HG03558 (cell line): ENCODE measurements around the gene NRXN3.

ENCODE experiments used
- ATAC-seq: cut with Tn5 transposase; IDR thresholded peaks from one replicate; pipeline ENCODE4 v1.9.1; 2021; ENCODE audit warnings: moderate number of reproducible peaks; ENCODE audit not compliant: unreplicated experiment; ENCODE audit errors: extremely low read depth

NRXN3 gene

DNA sequence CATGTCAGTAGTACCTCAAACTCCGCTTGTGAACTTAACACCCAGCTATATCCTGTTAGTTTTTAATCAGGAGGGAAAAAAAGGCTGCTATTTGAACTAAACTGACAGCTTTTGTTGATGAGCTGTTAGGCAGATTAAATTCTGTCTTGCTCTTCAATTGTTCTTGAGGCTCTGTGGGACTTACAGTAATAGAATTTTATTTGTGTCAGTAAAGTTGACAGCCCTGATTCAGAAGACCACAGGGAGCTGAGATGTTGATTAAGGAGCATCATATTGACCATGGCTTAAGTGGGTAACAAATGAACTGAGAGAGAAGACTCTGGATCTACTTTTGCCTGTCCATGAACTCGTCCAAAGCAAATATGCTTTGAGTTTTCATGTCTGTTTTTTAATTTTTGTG lies 1418.2 kb downstream of the NRXN3 start:
- no peak for ATAC-seq

DNA sequence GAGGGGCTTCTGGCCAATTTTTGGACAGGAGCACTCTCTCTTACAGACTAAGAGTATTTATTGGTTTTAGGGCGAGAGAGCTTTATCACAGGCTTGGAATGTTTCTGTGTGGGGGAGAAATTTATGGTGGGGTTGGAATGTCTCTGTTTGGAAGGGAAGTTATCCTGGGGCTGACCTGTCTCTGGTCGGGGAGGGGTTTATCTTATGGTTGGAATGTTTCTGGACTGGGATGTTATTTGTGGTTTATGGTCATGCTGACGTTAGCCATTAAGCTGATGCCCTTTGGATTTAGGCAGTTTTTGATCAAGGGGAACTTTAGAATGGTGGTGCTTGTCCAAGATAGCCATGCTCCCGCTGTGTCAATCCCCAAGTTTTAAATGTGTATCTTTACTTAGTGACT lies 1426.4 kb downstream of the NRXN3 start:
- no peak for ATAC-seq

DNA sequence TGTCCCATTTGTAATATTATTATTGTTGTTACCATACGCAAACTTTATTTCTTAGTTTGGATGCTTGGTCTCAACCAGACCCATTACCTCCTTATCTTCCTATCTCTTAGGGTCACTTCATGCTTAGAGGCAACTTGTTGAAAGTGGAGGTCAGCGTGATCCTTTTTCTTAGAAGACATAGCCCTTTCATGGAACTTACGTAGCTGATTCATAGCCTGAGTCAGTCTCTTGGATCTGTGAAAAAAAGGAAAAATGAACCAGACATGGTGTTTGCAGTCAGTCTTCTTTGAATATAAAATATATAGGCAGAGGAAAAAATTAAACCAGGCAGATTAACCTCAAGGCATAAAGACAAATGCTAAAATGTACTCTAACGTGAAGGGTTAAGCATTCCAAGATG lies 1427.4 kb downstream of the NRXN3 start:
- no peak for ATAC-seq

DNA sequence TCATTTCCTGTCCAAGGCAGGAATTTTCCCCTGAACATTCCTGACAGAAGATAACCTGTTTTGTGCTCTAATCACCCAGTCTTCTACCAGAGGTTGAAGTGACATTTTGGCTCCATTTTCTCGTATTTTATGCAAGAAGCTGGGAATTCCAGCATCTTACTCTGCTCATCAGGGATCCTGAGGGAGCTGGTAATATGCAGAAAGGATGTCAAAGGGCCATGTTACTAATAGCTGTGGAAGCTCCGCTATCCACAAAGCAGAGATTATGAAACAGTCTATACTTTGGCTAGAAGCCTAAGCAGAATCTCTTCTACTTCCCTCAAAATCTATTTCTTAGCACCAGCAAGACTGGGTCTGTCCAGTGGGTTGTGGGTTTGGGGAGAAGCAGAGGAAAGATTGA lies 1428.2 kb downstream of the NRXN3 start:
- no peak for ATAC-seq

DNA sequence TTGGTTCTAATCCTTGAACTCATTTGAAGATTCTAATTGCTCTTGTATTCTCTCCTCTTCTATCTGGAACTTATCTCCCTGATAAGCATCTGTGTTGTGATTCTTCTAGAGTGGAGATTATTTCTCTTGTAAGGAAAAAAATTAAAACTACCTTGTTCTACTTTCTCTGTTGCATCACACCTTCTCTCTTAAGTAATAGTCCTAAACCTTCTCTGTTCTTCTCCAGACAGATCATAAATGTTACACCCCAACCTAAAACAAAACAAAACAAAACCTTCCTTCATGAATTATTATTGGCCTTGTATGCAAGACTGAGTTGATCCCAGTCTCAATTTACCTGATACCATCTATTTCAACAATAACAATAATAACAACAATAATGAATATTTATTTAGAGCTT lies 1429.1 kb downstream of the NRXN3 start:
- ATAC-seq: no peak

DNA sequence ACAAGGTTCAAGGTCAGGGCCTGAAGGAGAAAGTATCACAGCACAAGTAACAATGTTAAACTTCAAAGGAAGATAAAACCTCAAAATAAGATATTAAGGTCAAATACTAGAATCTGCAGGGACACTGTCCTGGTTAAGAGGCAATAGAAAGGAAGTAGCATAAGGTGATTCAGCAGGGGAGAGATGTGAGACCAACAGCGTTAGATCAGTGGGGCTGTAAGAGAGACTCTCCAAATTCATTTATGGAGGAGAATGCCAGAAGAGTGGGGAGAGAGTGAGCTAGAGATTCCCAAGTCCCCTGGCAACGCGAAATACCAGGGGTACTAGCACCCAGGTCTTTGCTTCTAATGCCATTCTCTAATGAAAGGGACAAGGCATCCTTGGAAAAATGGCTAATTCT lies 1430.2 kb downstream of the NRXN3 start:
- ATAC-seq: no peak

DNA sequence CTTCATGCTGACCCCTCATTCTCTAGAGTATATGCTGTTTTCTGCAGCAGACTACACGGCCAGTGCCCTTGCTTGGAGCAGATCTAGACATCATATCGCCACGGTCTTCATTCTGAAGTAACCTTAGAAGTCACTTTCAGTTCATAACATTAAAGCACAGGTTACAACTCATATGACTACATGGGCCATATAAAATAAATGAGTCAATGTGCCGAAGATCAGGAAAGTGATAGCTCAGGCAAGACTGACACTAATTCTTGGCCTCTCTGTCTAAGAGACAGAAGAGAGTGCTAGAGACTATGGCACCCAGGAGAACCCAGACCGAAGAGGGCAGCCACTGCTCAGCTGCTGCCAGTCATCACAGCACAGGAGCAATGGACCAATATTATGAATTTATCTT lies 1431.4 kb downstream of the NRXN3 start:
- no peak for ATAC-seq

DNA sequence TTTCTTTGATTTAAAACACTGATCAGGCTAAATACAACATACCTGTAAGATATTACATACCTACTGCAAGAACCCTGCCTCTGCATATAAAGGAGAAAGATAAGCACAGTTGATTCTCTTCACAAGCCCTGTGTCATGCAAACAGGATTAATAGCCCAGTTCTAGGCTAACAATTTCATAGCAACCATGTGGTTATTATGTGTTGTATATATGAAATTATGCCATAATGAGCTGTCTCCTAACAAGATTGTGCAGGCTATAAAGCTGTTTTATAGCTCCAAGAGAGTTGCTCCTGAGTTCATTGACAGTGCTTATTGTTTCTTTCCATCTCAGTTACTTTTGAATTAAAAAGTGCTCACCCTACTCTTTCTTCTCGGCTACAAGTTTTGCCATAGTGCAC lies 1431.9 kb downstream of the NRXN3 start:
- no peak for ATAC-seq

DNA sequence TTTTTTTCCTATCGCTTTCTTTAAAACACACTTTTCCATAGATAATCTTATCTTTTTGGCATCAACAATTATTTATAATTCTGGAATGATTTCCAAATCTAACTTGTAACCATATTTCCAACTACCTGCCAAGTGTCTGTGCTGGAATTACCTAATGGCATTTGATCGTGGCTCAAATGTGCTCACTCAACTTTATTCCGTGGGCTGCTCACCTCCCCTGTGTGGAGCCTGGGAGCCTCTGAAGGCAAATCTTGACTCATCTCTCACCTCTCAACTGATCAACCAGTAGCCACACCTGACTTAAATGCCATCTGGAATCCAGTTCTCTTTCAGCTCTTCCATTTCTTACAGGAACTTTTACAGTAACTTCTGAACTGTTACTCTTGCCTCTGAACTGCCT lies 1432.6 kb downstream of the NRXN3 start:
- ATAC-seq: no peak

DNA sequence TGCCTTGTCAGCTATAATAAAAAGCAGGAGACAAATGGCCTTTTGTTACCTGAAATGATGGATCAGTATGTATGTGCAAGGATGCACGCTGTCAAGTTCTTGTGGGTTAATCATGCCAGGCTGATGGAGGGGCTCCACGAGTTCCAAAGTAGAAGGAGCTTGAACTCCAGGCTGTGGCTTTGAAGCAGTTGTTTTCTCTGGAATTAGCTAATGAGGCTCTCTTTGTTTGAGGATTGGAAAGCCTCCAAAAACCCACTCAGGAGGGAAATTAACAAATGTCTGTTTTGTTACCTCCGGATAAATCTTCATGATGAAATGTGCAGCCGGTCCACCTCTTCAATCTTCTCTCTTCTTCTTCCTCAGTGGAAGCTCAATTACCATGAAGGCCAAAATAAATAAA lies 1435.7 kb downstream of the NRXN3 start:
- ATAC-seq: no peak

DNA sequence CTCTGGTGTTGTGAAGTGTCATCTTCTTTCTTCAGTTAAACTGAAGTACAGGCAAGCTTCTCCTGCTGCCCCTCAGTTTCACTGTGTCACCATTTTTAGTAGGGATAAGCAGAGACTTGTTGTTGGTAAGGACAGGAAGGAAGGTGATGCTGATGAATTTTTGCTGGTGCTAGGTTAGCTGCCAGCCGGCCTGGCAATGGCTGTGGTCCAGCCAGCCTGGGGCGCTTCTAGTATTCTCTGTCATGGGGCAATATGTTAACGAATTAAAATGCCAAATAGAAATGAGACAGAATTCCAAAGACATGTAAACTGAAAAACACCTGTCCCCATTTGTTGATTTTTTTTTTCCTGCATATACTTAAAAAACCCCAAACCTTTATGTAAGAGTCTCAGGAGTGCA lies 1438.3 kb downstream of the NRXN3 start:
- ATAC-seq: no peak

DNA sequence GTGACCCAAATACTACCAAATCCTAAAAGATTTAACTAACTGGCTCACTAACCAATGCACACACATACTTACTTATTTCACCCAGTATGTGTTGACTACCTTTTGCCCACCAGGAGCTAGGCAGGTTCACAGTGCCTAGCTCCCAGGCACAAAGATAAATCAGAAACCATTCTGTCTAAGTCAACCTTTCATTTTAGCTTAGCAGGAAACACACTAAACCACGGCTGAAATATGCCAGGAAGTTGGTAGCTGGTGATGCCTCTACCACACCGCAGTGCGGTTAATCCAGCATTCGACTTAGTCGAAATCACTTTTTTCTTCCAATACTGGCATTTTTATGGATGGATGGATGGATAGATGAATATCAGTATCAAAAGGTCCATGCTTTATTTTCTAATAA lies 1443.5 kb downstream of the NRXN3 start:
- ATAC-seq: no peak

DNA sequence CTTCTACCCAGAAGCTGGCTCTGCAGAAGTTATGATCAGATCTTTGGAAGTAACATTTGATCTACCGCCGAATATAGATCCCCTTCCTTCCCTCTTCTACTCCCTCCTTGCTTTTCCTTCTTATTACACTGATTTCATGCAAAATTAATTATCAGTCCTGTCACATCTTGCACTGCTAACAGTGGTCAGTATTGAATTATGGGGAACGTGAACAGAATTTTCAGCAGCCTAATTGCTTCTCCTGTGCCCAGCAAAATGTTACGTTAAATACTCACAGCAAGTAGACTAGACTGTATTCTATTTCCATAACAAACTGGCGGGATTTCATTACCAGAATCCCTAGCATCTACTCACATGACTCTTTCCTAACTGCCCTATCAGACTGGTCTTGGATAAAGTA lies 1444.3 kb downstream of the NRXN3 start:
- no peak for ATAC-seq

DNA sequence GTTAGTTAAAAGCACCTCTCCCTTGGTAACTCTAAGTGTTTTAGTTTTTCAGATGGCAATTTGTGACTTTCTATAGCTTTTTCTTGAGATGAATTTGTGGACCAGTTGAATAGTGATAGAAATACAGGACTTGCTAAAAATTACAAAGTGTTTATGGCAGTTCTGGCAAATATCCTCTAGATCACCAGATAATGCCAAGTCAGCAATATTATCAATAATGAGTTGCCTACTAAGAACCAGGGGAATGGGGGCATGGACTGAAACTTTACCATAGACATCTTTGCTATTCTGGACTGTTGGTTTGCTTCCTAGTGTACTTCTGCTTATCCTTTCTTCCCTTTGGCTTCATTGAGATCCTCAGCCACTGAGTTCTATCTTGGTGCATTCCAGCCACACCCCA lies 1456.9 kb downstream of the NRXN3 start:
- ATAC-seq: no peak

DNA sequence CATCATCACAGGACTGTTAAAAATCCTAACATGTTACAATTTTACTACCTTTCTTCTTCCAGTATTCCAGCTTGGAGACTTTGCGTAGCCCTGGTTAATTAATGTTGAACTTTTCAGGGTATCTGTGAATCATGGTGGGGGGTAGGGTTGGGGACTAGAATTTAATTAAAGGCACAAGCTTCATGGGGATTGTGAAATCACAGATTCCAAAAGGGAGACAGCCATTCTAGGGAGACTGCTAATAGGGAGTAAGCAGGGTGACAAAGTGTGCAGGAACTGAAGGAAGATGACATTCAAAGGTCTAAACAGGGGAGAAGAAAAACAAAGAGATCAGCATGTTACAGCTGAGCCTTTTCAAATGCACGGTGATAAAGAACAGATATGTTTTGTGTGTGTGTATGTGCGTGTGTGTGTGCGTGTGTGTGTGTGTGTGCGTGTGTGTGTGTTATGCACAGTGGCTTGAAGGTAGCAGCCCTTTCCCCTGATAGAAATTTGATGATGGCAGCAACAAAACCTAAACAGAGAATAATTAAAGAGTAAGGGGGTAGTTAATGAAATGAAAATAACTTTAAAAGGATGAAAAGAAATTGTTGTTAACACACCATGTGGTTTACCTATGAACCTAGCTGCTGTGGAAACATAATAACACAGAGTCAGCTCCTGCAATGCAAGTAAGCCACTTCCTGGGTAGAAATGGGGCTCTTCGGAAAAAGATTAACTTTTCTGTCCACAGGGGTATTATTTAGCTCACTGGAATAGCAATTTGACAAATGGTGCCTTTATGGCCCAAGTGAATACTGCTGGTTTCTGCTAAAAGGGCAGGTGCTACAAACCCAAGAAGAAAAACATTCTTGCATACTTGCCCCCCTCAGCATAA lies 1459.5 kb downstream of the NRXN3 start:
- no peak for ATAC-seq

DNA sequence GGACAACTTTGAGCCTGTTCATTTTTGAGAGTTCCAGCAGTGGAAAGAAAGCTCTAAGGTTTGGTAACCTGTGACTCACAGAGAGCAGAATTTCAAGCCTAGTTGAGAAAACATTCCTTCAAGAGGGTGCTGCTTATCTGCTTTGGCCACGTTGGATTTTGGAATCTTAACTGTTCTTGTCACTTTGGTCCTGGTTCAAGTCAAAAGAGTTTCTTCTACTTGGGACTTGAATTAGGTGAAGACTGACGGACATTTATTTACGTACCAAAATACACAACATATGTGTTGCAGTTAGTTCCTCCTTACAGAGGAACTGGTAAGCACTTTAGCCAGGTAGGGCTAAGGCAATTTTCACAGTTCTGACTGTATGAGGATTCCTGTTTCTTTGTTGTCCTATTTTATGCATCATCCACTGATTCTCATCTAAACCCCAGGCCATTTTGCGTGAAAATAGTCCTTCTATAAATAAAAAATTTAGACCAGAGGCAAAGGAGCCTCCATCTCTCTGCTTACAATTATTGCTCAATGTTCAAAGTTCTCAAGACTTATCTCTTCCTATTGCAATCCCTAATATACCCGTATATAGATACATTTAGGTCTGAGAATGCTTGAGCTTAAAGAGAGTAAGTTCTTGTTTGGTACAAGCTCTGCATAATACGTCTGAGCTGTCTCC lies 1460.3 kb downstream of the NRXN3 start:
- no peak for ATAC-seq

DNA sequence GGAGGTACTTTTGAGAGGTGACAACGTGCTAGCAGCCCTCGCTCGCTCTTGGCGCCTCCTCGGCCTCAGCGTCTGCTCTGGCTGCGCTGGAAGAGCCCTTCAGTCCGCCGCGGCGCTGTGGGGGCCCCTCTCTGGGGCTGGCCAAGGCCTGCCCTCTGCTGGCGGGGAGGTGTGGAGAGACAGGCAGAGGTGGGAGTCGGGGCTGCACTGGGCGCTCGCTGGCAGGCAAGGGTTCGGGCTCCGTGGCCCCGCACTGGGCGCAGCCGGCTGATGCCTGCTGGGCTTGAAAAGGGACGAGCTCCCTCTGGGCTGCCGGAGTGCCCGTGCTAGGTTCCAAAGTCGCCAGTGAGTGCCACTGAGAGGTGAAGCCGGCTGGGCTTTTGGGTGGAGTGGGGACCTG lies 1461.1 kb downstream of the NRXN3 start:
- ATAC-seq: no peak

DNA sequence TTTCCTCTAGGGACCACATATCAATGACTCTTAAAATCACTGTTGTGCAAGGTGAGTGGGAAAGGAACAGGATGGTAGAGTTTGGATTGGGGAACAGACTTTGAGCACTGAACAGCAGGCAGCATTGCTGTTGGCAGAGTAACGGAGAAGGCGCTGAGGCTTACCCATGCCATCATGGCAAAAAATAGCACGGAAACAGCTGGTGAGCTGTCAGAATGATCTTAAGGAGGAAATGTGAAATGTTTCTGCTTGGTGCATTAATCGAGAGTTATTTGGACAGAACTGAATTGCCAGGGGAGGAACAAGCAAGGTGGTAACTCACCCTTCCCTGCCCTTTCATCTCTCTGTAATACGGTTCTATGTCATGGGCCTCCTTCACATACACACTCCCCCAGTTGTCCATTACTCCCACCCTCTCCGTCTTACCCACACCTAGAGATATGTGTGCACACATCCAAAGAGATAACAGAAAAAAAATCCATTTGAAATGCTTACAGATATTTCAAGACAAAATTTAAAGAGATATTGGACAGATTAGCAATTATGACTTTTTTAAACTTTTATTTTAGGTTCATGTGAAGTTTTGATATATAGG lies 1468.6 kb downstream of the NRXN3 start:
- ATAC-seq: no peak

DNA sequence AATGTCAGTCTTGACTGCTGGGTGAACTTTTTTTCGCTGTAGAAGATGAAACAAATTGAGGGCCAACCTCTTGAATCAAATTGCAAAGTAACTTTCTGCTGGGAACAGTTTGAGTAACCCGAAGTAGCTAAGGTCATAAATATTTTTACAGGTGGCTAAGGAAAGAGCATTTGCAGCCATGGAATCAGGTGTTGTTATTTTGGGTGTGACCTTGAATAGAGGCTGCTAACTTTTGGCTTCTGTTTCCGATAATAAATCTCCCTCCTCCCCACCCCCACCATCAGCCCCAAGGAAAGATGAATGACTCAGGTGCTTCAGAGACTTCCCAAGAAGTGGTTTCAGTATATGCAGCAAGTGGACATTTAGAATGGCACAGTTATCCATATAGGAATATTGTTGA lies 1469.4 kb downstream of the NRXN3 start:
- ATAC-seq: no peak

DNA sequence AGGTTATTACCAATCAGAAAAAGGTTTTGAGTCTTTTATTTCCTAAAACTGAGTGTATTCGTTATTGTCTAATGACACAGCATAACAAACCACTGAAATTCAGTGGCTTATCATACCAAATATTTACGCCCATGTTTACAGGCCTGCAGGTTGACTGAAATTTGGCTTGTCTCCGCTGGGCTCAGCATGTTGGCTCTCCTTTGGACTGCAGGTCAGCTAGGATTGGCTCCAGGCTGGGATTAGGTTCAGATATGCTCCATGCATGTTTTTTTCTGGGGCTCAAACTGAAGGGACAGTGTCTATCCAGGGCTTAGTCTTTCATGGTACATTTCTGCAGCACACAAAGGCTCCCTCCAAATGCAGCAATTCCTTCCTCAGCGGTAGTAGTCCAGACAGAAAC lies 1471.2 kb downstream of the NRXN3 start:
- ATAC-seq: no peak

DNA sequence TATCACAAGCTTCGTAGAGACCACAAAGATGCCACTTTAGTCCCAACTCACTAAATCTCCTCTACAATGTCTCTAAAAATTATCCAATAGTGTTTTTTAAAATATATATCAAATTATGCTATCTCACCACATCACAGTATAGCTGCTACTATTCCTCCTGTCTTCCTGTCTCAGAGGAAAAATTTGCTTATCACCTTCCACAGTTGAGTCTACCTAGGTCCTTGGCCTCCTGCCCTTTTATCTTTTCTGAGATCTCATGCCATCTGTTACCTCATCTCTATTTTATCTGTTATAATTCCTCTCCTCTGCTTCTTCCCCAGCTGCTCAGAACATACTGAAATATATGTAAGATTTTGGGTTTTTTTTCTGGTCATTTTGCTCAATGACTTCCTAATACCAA lies 1473.0 kb downstream of the NRXN3 start:
- no peak for ATAC-seq
